ENCODE measurements around the gene CUX1. TPM values are rescaled to one million over a fixed set of nuclear protein-coding genes. Genes with fewer than 3 reads are reported as not detected.

Gene CUX1
- total and polyA plus RNA-seq, 4 donors, result 40.5 to 138 (median 69.1) TPM

DNA sequence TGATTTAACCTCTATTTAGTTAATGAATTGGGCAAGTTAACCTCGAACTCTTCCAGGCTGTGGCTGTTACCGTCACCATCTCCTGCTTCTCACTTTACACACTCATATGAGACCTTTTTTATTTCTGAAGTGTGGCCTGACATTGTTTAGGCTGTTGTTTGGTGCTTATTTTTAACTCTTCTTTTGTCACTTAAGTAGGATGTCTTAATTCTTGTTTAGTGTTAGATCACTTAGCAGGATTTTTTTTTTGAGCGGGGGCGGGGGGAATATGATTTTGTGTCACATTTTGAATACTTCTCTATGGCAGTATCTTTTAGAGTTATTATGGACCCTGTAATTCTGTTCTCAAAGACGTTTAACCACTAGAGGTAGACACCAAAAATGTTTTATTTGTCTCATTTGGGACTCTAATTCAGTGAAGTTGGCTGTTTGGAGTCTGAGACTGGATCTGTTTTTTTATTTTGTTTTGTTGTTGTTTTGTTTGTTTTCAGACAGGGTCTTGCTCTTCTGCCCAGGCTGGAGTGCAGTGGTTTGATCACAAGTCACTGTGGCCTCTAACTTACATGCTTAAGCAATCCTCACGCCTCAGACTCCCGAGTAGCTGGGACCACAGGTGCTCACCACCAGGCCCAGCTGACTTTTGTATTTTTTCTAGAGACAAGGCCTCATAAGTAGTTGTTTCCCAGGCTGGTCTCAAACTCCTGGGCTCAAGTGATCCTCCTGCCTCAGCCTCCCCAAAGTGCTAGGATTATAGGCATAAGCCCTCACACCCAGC lies 73.5 kb downstream of the CUX1 start:
- DNase-seq, result no peak
- H3K36me3 ChIP-seq (ENCODE audit: control insufficient read depth in 4 of 4, insufficient read depth in 4 of 4, low read length in 4 of 4), result no peaks in the 10 kb centered on the region
- 66 to 82% methylated on average over 7 of the region's 7 CpGs for WGBS, 2 donors
- TF ChIP-seq, protein P1, sequence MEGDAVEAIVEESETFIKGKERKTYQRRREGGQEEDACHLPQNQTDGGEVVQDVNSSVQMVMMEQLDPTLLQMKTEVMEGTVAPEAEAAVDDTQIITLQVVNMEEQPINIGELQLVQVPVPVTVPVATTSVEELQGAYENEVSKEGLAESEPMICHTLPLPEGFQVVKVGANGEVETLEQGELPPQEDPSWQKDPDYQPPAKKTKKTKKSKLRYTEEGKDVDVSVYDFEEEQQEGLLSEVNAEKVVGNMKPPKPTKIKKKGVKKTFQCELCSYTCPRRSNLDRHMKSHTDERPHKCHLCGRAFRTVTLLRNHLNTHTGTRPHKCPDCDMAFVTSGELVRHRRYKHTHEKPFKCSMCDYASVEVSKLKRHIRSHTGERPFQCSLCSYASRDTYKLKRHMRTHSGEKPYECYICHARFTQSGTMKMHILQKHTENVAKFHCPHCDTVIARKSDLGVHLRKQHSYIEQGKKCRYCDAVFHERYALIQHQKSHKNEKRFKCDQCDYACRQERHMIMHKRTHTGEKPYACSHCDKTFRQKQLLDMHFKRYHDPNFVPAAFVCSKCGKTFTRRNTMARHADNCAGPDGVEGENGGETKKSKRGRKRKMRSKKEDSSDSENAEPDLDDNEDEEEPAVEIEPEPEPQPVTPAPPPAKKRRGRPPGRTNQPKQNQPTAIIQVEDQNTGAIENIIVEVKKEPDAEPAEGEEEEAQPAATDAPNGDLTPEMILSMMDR (IDR thresholded peaks at IDR 0.05; ENCODE audit: control extremely low read depth, extremely low read depth), result no peak
- no peak overlapping the region for H3K4me3 ChIP-seq
- no peak overlapping the region for H3K9ac ChIP-seq (ENCODE audit: insufficient read depth in 1 of 2, low read length in 2 of 2)
- ATAC-seq (ENCODE audit: insufficient read depth, low FRiP score), result no peak
- no peaks in the 10 kb centered on the region for H3K27me3 ChIP-seq (ENCODE audit: control insufficient read depth in 3 of 3, insufficient read depth in 3 of 3, low read length in 2 of 3)
- H3K9me3 ChIP-seq (ENCODE audit: control insufficient read depth in 4 of 4, insufficient read depth in 3 of 4, low read length in 3 of 4), result no peaks in the 10 kb centered on the region
- H3K4me1 ChIP-seq (ENCODE audit: control insufficient read depth in 5 of 5, insufficient read depth in 5 of 5, low read length in 5 of 5), result peaks cover 3 to 13% (median 4%) of the 10 kb centered on the region in 5 donors
- H3K27ac ChIP-seq (ENCODE audit: low read depth in 1 of 2, low read length in 1 of 2), result no peak overlapping the region

DNA sequence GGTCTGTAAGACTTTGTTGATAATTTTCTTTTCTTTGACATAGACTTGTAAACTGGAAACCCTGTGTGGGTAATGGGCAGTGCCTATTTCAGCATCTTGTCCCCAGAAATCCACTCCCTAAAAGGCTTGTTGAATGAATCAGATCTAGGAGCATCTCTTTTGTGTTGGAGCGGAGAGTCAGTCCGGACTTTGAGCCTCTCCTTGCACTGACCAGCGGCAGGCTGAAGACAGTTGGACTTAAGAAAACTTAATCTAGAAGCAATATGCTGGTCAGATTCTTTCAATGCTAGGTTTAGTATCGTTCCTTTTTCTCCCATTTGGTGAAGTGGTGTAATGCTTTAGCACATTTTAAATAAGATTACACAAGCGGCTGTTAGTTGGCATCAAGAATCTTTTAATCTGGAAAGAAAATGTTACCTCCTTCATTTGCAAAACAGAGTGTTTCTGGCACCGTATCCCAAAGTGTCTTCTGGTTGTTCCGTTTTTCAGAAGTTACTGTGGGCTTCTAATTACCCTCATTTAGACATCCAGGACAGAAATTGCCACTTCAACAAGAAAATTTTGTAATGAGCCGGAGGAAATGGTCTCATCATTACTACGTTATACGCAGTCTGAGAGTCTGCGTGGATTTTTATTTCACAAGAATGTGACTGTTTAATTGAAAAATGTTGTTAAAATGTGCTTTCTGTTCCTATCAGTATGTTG lies 74.7 kb downstream of the CUX1 start:
- peaks cover 0 to 13% (median 5%) of the 10 kb centered on the region in 5 donors for H3K4me1 ChIP-seq (ENCODE audit: control insufficient read depth in 5 of 5, insufficient read depth in 5 of 5, low read length in 5 of 5)
- H3K36me3 ChIP-seq (ENCODE audit: control insufficient read depth in 4 of 4, insufficient read depth in 4 of 4, low read length in 4 of 4), result no peaks in the 10 kb centered on the region
- no peaks in the 10 kb centered on the region for H3K27me3 ChIP-seq (ENCODE audit: control insufficient read depth in 3 of 3, insufficient read depth in 3 of 3, low read length in 2 of 3)
- ATAC-seq (ENCODE audit: insufficient read depth, low FRiP score) (no peak), DNase-seq (no peak)
- H3K9me3 ChIP-seq (ENCODE audit: control insufficient read depth in 4 of 4, insufficient read depth in 3 of 4, low read length in 3 of 4), result no peaks in the 10 kb centered on the region
- WGBS, 2 donors, result 41 to 64% methylated on average over 11 of the region's 11 CpGs
- H3K4me3 ChIP-seq, result no peak overlapping the region
- H3K9ac ChIP-seq (ENCODE audit: insufficient read depth in 1 of 2, low read length in 2 of 2), result peak overlapping the region in 1 of 2 donors; percentile 4
- no peak overlapping the region for H3K27ac ChIP-seq (ENCODE audit: low read depth in 1 of 2, low read length in 1 of 2)
- TF ChIP-seq, protein P1 (IDR thresholded peaks at IDR 0.05; ENCODE audit: control extremely low read depth, extremely low read depth), result no peak

DNA sequence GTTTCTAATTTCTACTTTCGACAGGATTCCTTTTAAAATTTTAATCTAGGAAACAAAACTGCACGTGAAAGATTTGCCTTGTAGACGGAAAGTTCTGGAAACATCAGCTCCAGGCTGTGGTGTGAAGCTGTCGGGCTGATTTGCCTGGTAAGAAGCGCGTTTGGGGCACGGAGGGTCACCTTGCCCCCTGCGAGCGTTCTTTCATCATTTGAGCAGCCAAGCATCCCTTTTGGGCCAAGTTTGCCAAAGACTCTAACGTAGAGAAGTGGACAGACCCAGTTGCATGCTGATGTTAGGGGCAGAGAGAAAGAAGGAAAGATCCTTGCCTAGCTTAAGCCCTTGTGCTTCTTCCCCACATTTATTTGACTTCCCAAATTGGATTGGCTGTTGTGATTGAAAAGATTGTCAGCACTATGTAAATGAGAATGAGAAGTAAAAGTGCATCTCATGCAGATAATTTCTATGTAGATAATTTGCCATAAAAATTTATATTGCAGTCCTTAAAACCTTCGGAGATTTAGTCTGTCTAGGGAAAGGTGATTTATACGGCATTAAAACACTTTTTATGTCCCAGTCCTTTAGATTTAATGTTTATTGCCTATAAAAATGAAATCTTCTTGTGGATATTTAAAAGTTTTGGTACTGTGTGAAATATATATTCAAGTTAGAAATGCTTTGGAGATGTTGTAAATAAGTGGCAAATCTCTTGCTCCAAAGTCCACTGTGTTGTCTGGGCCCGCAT lies 76.1 kb downstream of the CUX1 start:
- Histone ChIP-seq H3K9ac (ENCODE audit: insufficient read depth in 1 of 2, low read length in 2 of 2) (no peak overlapping the region), H3K27me3 (ENCODE audit: control insufficient read depth in 3 of 3, insufficient read depth in 3 of 3, low read length in 2 of 3) (no peaks in the 10 kb centered on the region), H3K9me3 (ENCODE audit: control insufficient read depth in 4 of 4, insufficient read depth in 3 of 4, low read length in 3 of 4) (no peaks in the 10 kb centered on the region), H3K36me3 (ENCODE audit: control insufficient read depth in 4 of 4, insufficient read depth in 4 of 4, low read length in 4 of 4) (no peaks in the 10 kb centered on the region), H3K4me1 (ENCODE audit: control insufficient read depth in 5 of 5, insufficient read depth in 5 of 5, low read length in 5 of 5) (peaks cover 4 to 22% (median 9%) of the 10 kb centered on the region in 5 donors), H3K27ac (ENCODE audit: low read depth in 1 of 2, low read length in 1 of 2) (no peak overlapping the region), H3K4me3 (no peak overlapping the region)
- WGBS, 2 donors, result 88 to 92% methylated on average over 13 of the region's 13 CpGs
- ATAC-seq (ENCODE audit: insufficient read depth, low FRiP score) (no peak), DNase-seq (no peak)
- TF ChIP-seq, protein P1 (IDR thresholded peaks at IDR 0.05; ENCODE audit: control extremely low read depth, extremely low read depth), result no peak
